Measurements from ENCODE around the gene PLXNB1.
"Not testable (repeated sequence)": the region's sequence is repeated elsewhere in the genome, so short reads cannot be mapped to it uniquely, and the experiment has no call there.

The PLXNB1 gene

GRCh38 chr3:48464713-48465221 is 34.9 kb upstream of the PLXNB1 start:
- H3K27ac ChIP-seq (ENCODE audit: low read depth, low read length), result peak overlapping the region; percentile 99
- no peaks in the 10 kb centered on the region for H3K9me3 ChIP-seq (ENCODE audit: control insufficient read depth in 5 of 5, low read length in 5 of 5)
- peaks cover 0 to 5% (median 0%) of the 10 kb centered on the region in 5 donors for H3K27me3 ChIP-seq (ENCODE audit: control insufficient read depth in 5 of 5, insufficient read depth in 4 of 5, low read length in 5 of 5)
- H3K4me3 ChIP-seq (ENCODE audit: low read depth in 1 of 5, low read length in 5 of 5), result peak overlapping the region in 1 of 5 donors; percentile 1
- H3K36me3 ChIP-seq (ENCODE audit: control insufficient read depth in 5 of 5, insufficient read depth in 5 of 5, low read length in 5 of 5), result peaks cover 0 to 70% (median 49%) of the 10 kb centered on the region in 5 donors
- H3K4me1 ChIP-seq (ENCODE audit: control insufficient read depth in 5 of 5, insufficient read depth in 5 of 5, low read length in 5 of 5), result peaks cover 26 to 51% (median 49%) of the 10 kb centered on the region in 5 donors
- peak overlapping the region in 1 of 5 donors; percentile 45 for H3K9ac ChIP-seq (ENCODE audit: low read length in 5 of 5)

DNA sequence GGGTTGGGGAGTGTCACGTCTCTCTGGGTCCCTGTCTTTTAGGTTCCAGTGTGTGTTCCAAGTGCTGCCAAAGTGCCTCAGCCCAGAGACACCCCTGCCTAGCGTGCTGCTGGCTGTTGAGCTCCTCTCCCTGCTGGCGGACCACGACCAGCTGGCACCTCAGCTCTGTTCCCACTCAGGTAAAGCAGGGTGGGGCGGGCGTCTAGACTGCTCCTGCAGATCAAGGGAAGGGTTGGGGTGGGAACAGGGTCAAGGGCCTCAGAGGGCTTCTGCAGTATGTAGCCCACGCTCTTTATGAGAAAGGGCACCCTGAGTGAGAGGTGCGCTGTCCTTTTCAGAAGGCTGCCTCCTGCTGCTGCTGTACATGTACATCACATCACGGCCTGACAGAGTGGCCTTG is 33.8 kb upstream of the PLXNB1 start:
- H3K9ac ChIP-seq (ENCODE audit: low read length in 5 of 5), result no peak overlapping the region
- H3K9me3 ChIP-seq (ENCODE audit: control insufficient read depth in 5 of 5, low read length in 5 of 5), result no peaks in the 10 kb centered on the region
- H3K27ac ChIP-seq (ENCODE audit: low read depth, low read length), result no peak overlapping the region
- H3K4me3 ChIP-seq (ENCODE audit: low read depth in 1 of 5, low read length in 5 of 5), result no peak overlapping the region
- peaks cover 23 to 40% (median 38%) of the 10 kb centered on the region in 5 donors for H3K4me1 ChIP-seq (ENCODE audit: control insufficient read depth in 5 of 5, insufficient read depth in 5 of 5, low read length in 5 of 5)
- peaks cover 6 to 70% (median 49%) of the 10 kb centered on the region in 5 donors for H3K36me3 ChIP-seq (ENCODE audit: control insufficient read depth in 5 of 5, insufficient read depth in 5 of 5, low read length in 5 of 5)
- peaks cover 0 to 5% (median 0%) of the 10 kb centered on the region in 5 donors for H3K27me3 ChIP-seq (ENCODE audit: control insufficient read depth in 5 of 5, insufficient read depth in 4 of 5, low read length in 5 of 5)

GRCh38 chr3:48461767-48462166 is 31.9 kb upstream of the PLXNB1 start:
- H3K4me1 ChIP-seq (ENCODE audit: control insufficient read depth in 5 of 5, insufficient read depth in 5 of 5, low read length in 5 of 5), result peaks cover 9 to 21% (median 19%) of the 10 kb centered on the region in 5 donors
- not testable (repeated sequence) for H3K9ac ChIP-seq (ENCODE audit: low read length in 5 of 5); H3K9me3 ChIP-seq (ENCODE audit: control insufficient read depth in 5 of 5, low read length in 5 of 5); H3K27ac ChIP-seq (ENCODE audit: low read depth, low read length); H3K27me3 ChIP-seq (ENCODE audit: control insufficient read depth in 5 of 5, insufficient read depth in 4 of 5, low read length in 5 of 5); H3K4me3 ChIP-seq (ENCODE audit: low read depth in 1 of 5, low read length in 5 of 5)
- peaks cover 8 to 61% (median 40%) of the 10 kb centered on the region in 5 donors for H3K36me3 ChIP-seq (ENCODE audit: control insufficient read depth in 5 of 5, insufficient read depth in 5 of 5, low read length in 5 of 5)

DNA sequence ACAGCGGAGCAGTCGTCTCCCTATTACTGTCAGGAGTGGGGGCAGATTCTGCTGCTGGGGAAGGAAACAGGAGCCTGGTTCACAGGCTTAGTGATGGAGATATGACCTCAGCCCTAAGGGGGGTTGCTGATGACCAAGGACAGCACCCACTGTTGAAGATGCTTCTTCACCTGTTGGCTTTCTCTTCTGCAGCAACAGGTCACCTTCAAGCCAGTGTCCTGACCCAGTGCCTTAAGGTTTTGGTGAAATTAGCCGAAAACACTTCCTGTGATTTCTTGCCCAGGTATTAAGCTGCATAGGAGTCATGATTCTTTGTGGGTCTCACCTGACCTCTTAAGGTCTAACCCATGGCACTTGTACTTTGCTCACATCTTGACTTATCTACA is 30.6 kb upstream of the PLXNB1 start:
- H3K27ac ChIP-seq (ENCODE audit: low read depth, low read length), result no peak overlapping the region
- H3K27me3 ChIP-seq (ENCODE audit: control insufficient read depth in 5 of 5, insufficient read depth in 4 of 5, low read length in 5 of 5), result peaks cover 0 to under 1% (median 0%) of the 10 kb centered on the region in 5 donors
- H3K36me3 ChIP-seq (ENCODE audit: control insufficient read depth in 5 of 5, insufficient read depth in 5 of 5, low read length in 5 of 5), result peaks cover 8 to 69% (median 45%) of the 10 kb centered on the region in 5 donors

DNA sequence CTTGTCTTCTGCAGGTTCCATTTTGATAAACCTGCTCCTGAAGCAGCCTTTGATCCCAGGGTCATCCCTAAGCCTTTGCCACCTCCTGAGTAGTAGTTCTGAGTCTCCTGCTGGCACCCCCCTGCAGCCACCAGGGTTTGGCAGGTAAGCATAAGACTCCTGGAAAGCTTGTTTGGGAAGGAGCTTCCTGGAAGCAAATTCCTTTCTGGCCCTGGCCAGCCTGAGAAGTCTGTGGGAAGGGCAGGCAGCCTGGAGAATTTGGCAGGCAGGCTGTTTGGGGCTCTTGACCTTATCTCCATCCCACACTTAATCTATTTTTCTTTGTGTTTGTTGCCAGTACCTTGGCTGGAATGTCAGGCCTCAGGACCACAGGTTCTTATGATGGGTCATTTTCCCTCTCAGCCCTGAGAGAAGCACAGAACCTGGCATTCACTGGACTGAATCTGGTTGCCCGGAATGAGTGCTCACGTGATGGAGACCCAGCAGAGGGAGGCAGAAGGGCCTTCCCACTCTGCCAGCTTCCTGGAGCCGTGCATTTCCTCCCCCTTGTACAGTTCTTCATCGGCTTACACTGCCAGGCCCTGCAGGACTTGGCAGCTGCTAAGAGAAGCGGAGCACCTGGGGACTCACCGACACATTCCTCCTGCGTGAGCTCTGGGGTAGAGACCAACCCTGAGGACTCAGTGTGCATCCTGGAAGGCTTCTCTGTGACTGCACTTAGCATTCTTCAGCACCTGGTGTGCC is 30.1 kb upstream of the PLXNB1 start:
- Histone ChIP-seq H3K9ac (ENCODE audit: low read length in 5 of 5) (no peak overlapping the region), H3K27me3 (ENCODE audit: control insufficient read depth in 5 of 5, insufficient read depth in 4 of 5, low read length in 5 of 5) (no peaks in the 10 kb centered on the region), H3K36me3 (ENCODE audit: control insufficient read depth in 5 of 5, insufficient read depth in 5 of 5, low read length in 5 of 5) (peaks cover 11 to 75% (median 48%) of the 10 kb centered on the region in 5 donors), H3K4me1 (ENCODE audit: control insufficient read depth in 5 of 5, insufficient read depth in 5 of 5, low read length in 5 of 5) (peaks cover 0 to 5% (median 2%) of the 10 kb centered on the region in 5 donors), H3K9me3 (ENCODE audit: control insufficient read depth in 5 of 5, low read length in 5 of 5) (no peaks in the 10 kb centered on the region), H3K27ac (ENCODE audit: low read depth, low read length) (no peak overlapping the region), H3K4me3 (ENCODE audit: low read depth in 1 of 5, low read length in 5 of 5) (no peak overlapping the region)

More for the DNA sequence above, 30.6 kb upstream of the PLXNB1 start:
- Histone ChIP-seq H3K4me3 (ENCODE audit: low read depth in 1 of 5, low read length in 5 of 5) (no peak overlapping the region), H3K9ac (ENCODE audit: low read length in 5 of 5) (no peak overlapping the region), H3K4me1 (ENCODE audit: control insufficient read depth in 5 of 5, insufficient read depth in 5 of 5, low read length in 5 of 5) (peaks cover 2 to 10% (median 8%) of the 10 kb centered on the region in 5 donors), H3K9me3 (ENCODE audit: control insufficient read depth in 5 of 5, low read length in 5 of 5) (no peaks in the 10 kb centered on the region)

DNA sequence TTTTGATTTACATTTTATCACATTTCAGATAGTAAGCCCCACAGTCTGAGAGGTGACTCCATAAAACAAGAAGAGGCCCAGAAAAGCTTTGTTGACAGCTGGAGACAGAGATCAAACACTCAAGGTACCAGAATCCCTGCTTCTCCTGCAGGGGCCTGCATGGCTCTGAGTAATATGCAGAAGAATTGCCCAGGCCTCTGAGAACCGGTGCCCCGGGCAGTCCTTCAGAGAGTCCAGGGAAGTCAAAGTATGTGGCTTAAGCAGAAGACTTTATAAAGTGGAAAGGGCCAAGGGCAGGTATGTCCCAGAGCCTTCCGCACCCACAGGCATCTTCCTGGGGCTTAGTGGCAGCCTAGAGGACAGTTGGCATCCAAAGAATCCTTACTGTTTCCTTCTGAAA is 29.4 kb upstream of the PLXNB1 start:
- Histone ChIP-seq H3K36me3 (ENCODE audit: control insufficient read depth in 5 of 5, insufficient read depth in 5 of 5, low read length in 5 of 5) (peaks cover 14 to 73% (median 49%) of the 10 kb centered on the region in 5 donors), H3K27me3 (ENCODE audit: control insufficient read depth in 5 of 5, insufficient read depth in 4 of 5, low read length in 5 of 5) (no peaks in the 10 kb centered on the region), H3K4me1 (ENCODE audit: control insufficient read depth in 5 of 5, insufficient read depth in 5 of 5, low read length in 5 of 5) (no peaks in the 10 kb centered on the region), H3K9ac (ENCODE audit: low read length in 5 of 5) (no peak overlapping the region), H3K9me3 (ENCODE audit: control insufficient read depth in 5 of 5, low read length in 5 of 5) (no peaks in the 10 kb centered on the region), H3K4me3 (ENCODE audit: low read depth in 1 of 5, low read length in 5 of 5) (no peak overlapping the region), H3K27ac (ENCODE audit: low read depth, low read length) (no peak overlapping the region)

DNA sequence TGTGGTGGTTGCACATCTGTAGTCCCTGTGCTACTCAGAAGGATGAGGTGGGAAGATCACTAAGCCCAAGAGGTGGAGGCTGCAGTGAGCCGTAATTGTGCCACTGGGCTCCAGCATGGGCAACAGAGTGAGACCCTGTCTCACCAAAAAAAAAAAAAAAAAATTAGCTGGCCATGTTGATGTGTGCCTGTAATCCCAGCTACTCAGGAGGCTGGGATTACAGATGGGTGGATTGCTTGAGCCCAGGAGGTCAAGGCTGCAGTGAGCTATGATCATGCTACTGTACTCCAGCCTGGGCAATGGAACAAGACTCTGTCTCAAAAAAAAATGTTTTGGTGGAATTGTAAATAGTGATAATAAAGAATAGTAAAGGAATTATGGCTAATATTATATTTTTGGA is 26.6 kb upstream of the PLXNB1 start:
- Histone ChIP-seq H3K9ac (ENCODE audit: low read length in 5 of 5) (no peak overlapping the region), H3K27me3 (ENCODE audit: control insufficient read depth in 5 of 5, insufficient read depth in 4 of 5, low read length in 5 of 5) (no peaks in the 10 kb centered on the region), H3K4me3 (ENCODE audit: low read depth in 1 of 5, low read length in 5 of 5) (no peak overlapping the region), H3K27ac (ENCODE audit: low read depth, low read length) (no peak overlapping the region), H3K9me3 (ENCODE audit: control insufficient read depth in 5 of 5, low read length in 5 of 5) (no peaks in the 10 kb centered on the region), H3K36me3 (ENCODE audit: control insufficient read depth in 5 of 5, insufficient read depth in 5 of 5, low read length in 5 of 5) (peaks cover 24 to 84% (median 69%) of the 10 kb centered on the region in 5 donors), H3K4me1 (ENCODE audit: control insufficient read depth in 5 of 5, insufficient read depth in 5 of 5, low read length in 5 of 5) (no peaks in the 10 kb centered on the region)

GRCh38 chr3:48451270-48451669 is 21.4 kb upstream of the PLXNB1 start:
- H3K4me1 ChIP-seq (ENCODE audit: control insufficient read depth in 5 of 5, insufficient read depth in 5 of 5, low read length in 5 of 5), result peaks cover 0 to 15% (median 13%) of the 10 kb centered on the region in 5 donors
- no peak overlapping the region for H3K9ac ChIP-seq (ENCODE audit: low read length in 5 of 5)
- H3K27me3 ChIP-seq (ENCODE audit: control insufficient read depth in 5 of 5, insufficient read depth in 4 of 5, low read length in 5 of 5), result no peaks in the 10 kb centered on the region
- H3K9me3 ChIP-seq (ENCODE audit: control insufficient read depth in 5 of 5, low read length in 5 of 5), result no peaks in the 10 kb centered on the region
- H3K27ac ChIP-seq (ENCODE audit: low read depth, low read length), result no peak overlapping the region
- H3K4me3 ChIP-seq (ENCODE audit: low read depth in 1 of 5, low read length in 5 of 5), result no peak overlapping the region
- peaks cover 16 to 45% (median 34%) of the 10 kb centered on the region in 5 donors for H3K36me3 ChIP-seq (ENCODE audit: control insufficient read depth in 5 of 5, insufficient read depth in 5 of 5, low read length in 5 of 5)

DNA sequence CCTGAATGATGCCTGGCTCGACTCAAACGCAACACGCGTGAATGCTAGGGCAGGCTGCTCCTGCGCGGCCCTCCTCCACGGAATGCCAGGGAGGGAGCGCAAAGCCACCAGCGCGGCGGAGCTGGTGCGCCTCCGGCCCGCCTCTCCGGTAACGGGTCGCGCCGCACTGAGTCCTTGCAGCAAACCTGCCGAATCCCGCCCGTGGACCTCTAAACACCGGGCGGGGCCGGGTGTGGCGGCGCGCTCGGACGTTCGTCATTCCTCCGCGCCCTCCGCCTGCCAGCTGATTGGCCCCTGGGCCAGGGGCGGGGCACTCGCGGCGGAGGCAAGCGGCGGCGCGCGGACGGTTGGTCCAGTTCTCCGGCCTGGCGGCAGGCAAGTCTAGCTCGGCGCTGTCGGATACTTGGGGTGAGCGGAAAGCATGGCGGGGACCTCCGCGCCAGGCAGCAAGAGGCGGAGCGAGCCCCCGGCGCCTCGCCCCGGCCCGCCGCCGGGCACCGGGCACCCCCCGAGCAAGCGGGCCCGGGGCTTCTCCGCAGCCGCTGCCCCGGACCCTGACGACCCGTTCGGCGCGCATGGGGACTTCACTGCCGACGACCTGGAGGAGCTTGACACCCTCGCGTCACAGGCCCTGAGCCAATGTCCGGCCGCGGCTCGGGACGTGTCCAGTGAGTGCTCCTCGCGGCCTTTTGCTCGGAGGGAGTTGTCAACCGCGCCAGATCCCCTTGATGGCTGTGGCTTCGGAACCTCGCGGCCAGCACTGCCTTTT is 16.7 kb upstream of the PLXNB1 start, which contains the start of gene ATRIP:
TSS of gene ATRIP (plus strand) at position 313 of the 769 bp plus-strand sequence. CDS start at position 422, 109 bp downstream.
- Histone ChIP-seq H3K36me3 (ENCODE audit: control insufficient read depth in 5 of 5, insufficient read depth in 5 of 5, low read length in 5 of 5) (peaks cover 1 to 35% (median 24%) of the 10 kb centered on the region in 5 donors), H3K27me3 (ENCODE audit: control insufficient read depth in 5 of 5, insufficient read depth in 4 of 5, low read length in 5 of 5) (no peaks in the 10 kb centered on the region), H3K27ac (ENCODE audit: low read depth, low read length) (peak within 1 kb of the TSS; percentile 83), H3K4me3 (ENCODE audit: low read depth in 1 of 5, low read length in 5 of 5) (peak within 1 kb of the TSS; percentile 67 to 92 (median 78)), H3K9me3 (ENCODE audit: control insufficient read depth in 5 of 5, low read length in 5 of 5) (no peaks in the 10 kb centered on the region), H3K4me1 (ENCODE audit: control insufficient read depth in 5 of 5, insufficient read depth in 5 of 5, low read length in 5 of 5) (peaks cover 2 to 28% (median 26%) of the 10 kb centered on the region in 5 donors), H3K9ac (ENCODE audit: low read length in 5 of 5) (peak within 1 kb of the TSS; percentile 44 to 92 (median 83))

Data from subcutaneous abdominal adipose tissue (tissue), 5 donors.